Measurements from ENCODE around the gene PPP1R14B. TPM values are rescaled to one million over a fixed set of nuclear protein-coding genes. Genes with fewer than 3 reads are reported as not detected.

PPP1R14B gene
- total and polyA plus RNA-seq, 2 of the 13 experiments (the other 11 are each of a cell fraction or from before 2014, with no cell fraction given), result 110 to 148 TPM

DNA sequence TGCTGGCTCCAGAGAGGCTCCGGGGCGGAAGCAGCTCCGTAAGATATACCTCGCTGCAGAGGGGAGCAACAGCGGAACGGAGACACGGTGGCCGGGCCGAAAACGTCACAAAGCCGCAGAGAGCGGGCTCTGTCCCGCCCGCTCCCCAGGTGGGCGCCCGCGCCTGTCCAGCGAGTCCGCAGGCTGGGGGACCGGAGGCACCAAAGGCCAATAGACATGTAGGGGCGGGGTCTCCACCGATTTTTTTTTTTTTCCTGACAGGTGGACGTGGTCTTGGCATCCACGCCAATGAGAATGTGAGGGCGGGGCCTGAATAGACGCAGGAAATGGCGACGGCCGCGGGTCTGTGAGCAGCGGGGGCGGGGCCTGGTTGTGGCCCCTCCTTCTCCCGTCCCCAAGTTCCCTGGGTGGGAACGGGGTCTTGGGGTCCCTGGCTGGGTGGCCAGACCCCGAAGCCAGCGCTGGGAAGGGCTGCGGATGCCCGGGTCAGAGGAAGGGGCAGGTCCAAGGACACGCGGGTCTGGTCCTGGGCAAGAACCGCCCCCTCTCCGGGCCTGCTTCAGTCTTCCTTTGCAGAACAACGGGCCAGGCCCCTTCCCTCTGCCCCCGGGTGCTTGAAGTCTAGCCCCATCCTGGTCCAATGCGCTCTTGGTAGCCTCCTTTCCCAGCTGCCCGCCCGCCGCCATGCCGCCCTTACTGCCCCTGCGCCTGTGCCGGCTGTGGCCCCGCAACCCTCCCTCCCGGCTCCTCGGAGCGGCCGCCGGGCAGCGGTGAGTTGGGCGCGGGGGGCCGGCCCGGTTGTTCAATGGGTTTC lies 16.4 kb downstream of the PPP1R14B start, which contains the start of gene DNAJC4 (continued):
- TF ChIP-seq GTF2F1 (IDR thresholded peaks at IDR 0.05; ENCODE audit: low read length), result no peak
- TF ChIP-seq RARA (CRISPR knock-in tag; IDR thresholded peaks at IDR 0.05), result 0 out of 2 replicates have a peak, but pooled peaks have one; percentile 2
- peak; percentile 80; the same call in 1 of the 2 replicates for TF ChIP-seq FOXC1 (CRISPR knock-in tag; IDR thresholded peaks at IDR 0.05; ENCODE audit: borderline replicate concordance)
- no peak for TF ChIP-seq ZZZ3 (CRISPR knock-in tag; IDR thresholded peaks at IDR 0.05; ENCODE audit: borderline replicate concordance)
- TF ChIP-seq ZNF598 (CRISPR knock-in tag; IDR thresholded peaks at IDR 0.05; ENCODE audit: borderline replicate concordance), result no peak
- TF ChIP-seq, protein P1, sequence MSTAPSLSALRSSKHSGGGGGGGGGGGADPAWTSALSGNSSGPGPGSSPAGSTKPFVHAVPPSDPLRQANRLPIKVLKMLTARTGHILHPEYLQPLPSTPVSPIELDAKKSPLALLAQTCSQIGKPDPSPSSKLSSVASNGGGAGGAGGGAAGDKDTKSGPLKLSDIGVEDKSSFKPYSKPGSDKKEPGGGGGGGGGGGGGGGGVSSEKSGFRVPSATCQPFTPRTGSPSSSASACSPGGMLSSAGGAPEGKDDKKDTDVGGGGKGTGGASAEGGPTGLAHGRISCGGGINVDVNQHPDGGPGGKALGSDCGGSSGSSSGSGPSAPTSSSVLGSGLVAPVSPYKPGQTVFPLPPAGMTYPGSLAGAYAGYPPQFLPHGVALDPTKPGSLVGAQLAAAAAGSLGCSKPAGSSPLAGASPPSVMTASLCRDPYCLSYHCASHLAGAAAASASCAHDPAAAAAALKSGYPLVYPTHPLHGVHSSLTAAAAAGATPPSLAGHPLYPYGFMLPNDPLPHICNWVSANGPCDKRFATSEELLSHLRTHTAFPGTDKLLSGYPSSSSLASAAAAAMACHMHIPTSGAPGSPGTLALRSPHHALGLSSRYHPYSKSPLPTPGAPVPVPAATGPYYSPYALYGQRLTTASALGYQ (CRISPR knock-in tag; IDR thresholded peaks at IDR 0.05), result no peak
- no peak for TF ChIP-seq CHCHD3 (CRISPR knock-in tag; IDR thresholded peaks at IDR 0.05)
- TF ChIP-seq ZNF879 (CRISPR knock-in tag; IDR thresholded peaks at IDR 0.05), result no peak
- TF ChIP-seq NR2C2 (CRISPR knock-in tag; IDR thresholded peaks at IDR 0.05; ENCODE audit: borderline replicate concordance), result 0 out of 2 replicates have a peak, but pooled peaks have one; percentile 28
- 0 out of 2 replicates have a peak, but pooled peaks have one; percentile 10 for TF ChIP-seq KLF9 (CRISPR knock-in tag; IDR thresholded peaks at IDR 0.05; ENCODE audit: low read depth)
- no peak; the same call in 1 of the 2 replicates for TF ChIP-seq PPARG (CRISPR knock-in tag; conservative IDR thresholded peaks at IDR 0.05)
- TF ChIP-seq CHD4 (IDR thresholded peaks at IDR 0.05; ENCODE audit: borderline replicate concordance, low read length), result no peak
- TF ChIP-seq ZNF329 (CRISPR knock-in tag; IDR thresholded peaks at IDR 0.05; ENCODE audit: low read depth), result 0 out of 2 replicates have a peak, but pooled peaks have one; percentile 66
- TF ChIP-seq ZNF232 (CRISPR knock-in tag; IDR thresholded peaks at IDR 0.05; ENCODE audit: borderline replicate concordance), result no peak
- TF ChIP-seq ZNF253 (CRISPR knock-in tag; IDR thresholded peaks at IDR 0.05; ENCODE audit: borderline replicate concordance), result no peak
- no peak for TF ChIP-seq ZNF441 (CRISPR knock-in tag; IDR thresholded peaks at IDR 0.05; ENCODE audit: borderline replicate concordance)
- no peak for TF ChIP-seq SOX13 (IDR thresholded peaks at IDR 0.05)
- TF ChIP-seq SOX13 (CRISPR knock-in tag; conservative IDR thresholded peaks at IDR 0.05 in 1 of 2, IDR thresholded peaks at IDR 0.05 in 1 of 2), result peak in 1 of 2 experiments; percentile 13; a peak in 1 of 4 replicates
- TF ChIP-seq MAFG (CRISPR knock-in tag; IDR thresholded peaks at IDR 0.05), result no peak
- no peak for TF ChIP-seq ZNF101 (CRISPR knock-in tag; IDR thresholded peaks at IDR 0.05; ENCODE audit: borderline replicate concordance, low read depth)
- TF ChIP-seq ZNF878 (CRISPR knock-in tag; IDR thresholded peaks at IDR 0.05), result peak; percentile 37; the same call in 1 of the 2 replicates
- TF ChIP-seq, protein P2, sequence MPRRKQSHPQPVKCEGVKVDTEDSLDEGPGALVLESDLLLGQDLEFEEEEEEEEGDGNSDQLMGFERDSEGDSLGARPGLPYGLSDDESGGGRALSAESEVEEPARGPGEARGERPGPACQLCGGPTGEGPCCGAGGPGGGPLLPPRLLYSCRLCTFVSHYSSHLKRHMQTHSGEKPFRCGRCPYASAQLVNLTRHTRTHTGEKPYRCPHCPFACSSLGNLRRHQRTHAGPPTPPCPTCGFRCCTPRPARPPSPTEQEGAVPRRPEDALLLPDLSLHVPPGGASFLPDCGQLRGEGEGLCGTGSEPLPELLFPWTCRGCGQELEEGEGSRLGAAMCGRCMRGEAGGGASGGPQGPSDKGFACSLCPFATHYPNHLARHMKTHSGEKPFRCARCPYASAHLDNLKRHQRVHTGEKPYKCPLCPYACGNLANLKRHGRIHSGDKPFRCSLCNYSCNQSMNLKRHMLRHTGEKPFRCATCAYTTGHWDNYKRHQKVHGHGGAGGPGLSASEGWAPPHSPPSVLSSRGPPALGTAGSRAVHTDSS (CRISPR knock-in tag; conservative IDR thresholded peaks at IDR 0.05), result no peak
- no peak for TF ChIP-seq ZNF235 (CRISPR knock-in tag; IDR thresholded peaks at IDR 0.05; ENCODE audit: borderline replicate concordance)
- no peak for TF ChIP-seq GABPA (IDR thresholded peaks at IDR 0.05; ENCODE audit: low read depth, low read length)
- peak; percentile 79 for TF ChIP-seq GABPA (CRISPR knock-in tag; IDR thresholded peaks at IDR 0.05; ENCODE audit: low read depth)
- TF ChIP-seq ZNF337 (CRISPR knock-in tag; IDR thresholded peaks at IDR 0.05; ENCODE audit: borderline replicate concordance, low read depth), result peak; percentile 78
- TF ChIP-seq ZNF816 (CRISPR knock-in tag; IDR thresholded peaks at IDR 0.05; ENCODE audit: borderline replicate concordance), result no peak
- peak in 1 of 2 experiments; percentile 27; a peak in 1 of 4 replicates for TF ChIP-seq POLR2A (IDR thresholded peaks at IDR 0.05; ENCODE audit: insufficient read depth in 1 of 2, low read depth in 2 of 2, low read length in 2 of 2)
- no peak for TF ChIP-seq MED8 (CRISPR knock-in tag; IDR thresholded peaks at IDR 0.05; ENCODE audit: insufficient replicate concordance)

Measured in HepG2 (cell line).